OCI-LY1 (cell line): ENCODE measurements around the gene MAZ.

ENCODE experiments used
- CTCF ChIP-seq: fragments of 200-600 bp; sonication (generic), shearing (Covaris generic); IDR thresholded peaks from 2 replicates; pipeline ENCODE4 v1.5.1; 2017; ENCODE audit warnings: mild to moderate bottlenecking, antibody characterized with exemption, low read length, moderate library complexity, mixed read lengths
- EZH2 ChIP-seq: fragments of 200-600 bp; sonication (generic), shearing (Covaris generic); IDR thresholded peaks from 2 replicates; pipeline ENCODE4 v1.8.0; 2017; ENCODE audit warnings: borderline replicate concordance, mixed run types, mild to moderate bottlenecking, antibody characterized with exemption, low read length, moderate library complexity, mixed read lengths

- TF ChIP-seq CTCF (no peak), EZH2 (no peak)
These were observed 12.1 kb upstream of the MAZ start for GRCh38 chr16:29794231-29794710.
